GM23338 (cell line): Measurements from ENCODE around the gene SHISA4. TPM values are rescaled to one million over a fixed set of nuclear protein-coding genes. Genes with fewer than 3 reads are reported as not detected.

Source experiments
- ATAC-seq: fragments of 200-7000 bp; cut with Tn5 transposase; 3 replicates; pipeline ENCODE4 v1.9.1; 2020
- DNase-seq: peaks from one replicate; pipeline ENCODE4 v3.0.0-alpha.2; 2015; ENCODE audit warnings: low spot score
- H2AFZ ChIP-seq: fragments of 200-600 bp; sonication (generic); 2 replicates; pipeline ENCODE4 v1.8.0; 2016; ENCODE audit warnings: antibody characterized with exemption, mild to moderate bottlenecking, moderate library complexity
- H3F3A ChIP-seq: fragments of 200-600 bp; sonication (generic); replicated peaks from 2 replicates; pipeline ENCODE4 v1.8.0; 2017; ENCODE audit warnings: antibody characterized with exemption, mixed run types, low read depth
- H3K27ac ChIP-seq: fragments of 200-600 bp; sonication (generic); 2 replicates; pipeline ENCODE4 v1.6.1; 2016; ENCODE audit warnings: low read depth
- H3K27me3 ChIP-seq: fragments of 200-600 bp; sonication (generic); 2 replicates; pipeline ENCODE4 v1.8.0; 2016; ENCODE audit warnings: mild to moderate bottlenecking, mixed run types, moderate library complexity; ENCODE audit not compliant: insufficient read depth
- H3K36me3 ChIP-seq: fragments of 200-600 bp; sonication (generic); 2 replicates; pipeline ENCODE4 v1.8.0; 2016; ENCODE audit warnings: mild to moderate bottlenecking; ENCODE audit not compliant: insufficient read depth
- H3K4me1 ChIP-seq: fragments of 200-600 bp; sonication (generic); 2 replicates; pipeline ENCODE4 v1.8.0; 2016; ENCODE audit warnings: mild to moderate bottlenecking, moderate library complexity; ENCODE audit not compliant: insufficient read depth
- H3K4me2 ChIP-seq: fragments of 200-600 bp; sonication (generic); 2 replicates; pipeline ENCODE4 v1.7.1; 2017; ENCODE audit warnings: mixed run types
- H3K4me3 ChIP-seq: fragments of 200-600 bp; sonication (generic); 2 replicates; pipeline ENCODE4 v1.6.1; 2016; ENCODE audit warnings: mixed run types
- H3K79me2 ChIP-seq: fragments of 200-600 bp; sonication (generic); replicated peaks from 2 replicates; pipeline ENCODE4 v1.8.0; 2017; ENCODE audit warnings: mild to moderate bottlenecking; ENCODE audit not compliant: insufficient read depth
- H3K9me2 ChIP-seq: fragments of 200-600 bp; sonication (generic); 2 replicates; pipeline ENCODE4 v1.8.0; 2017; ENCODE audit not compliant: insufficient read depth
- H4K20me1 ChIP-seq: fragments of 200-600 bp; sonication (generic); replicated peaks from 2 replicates; pipeline ENCODE4 v1.8.0; 2017; ENCODE audit warnings: mild to moderate bottlenecking; ENCODE audit not compliant: insufficient read depth
- H3K27ac Mint-ChIP-seq: 2 replicates; pipeline ENCODE4 v1.8.0; 2020; ENCODE audit warnings: inconsistent platforms, mild to moderate bottlenecking, moderate library complexity, mixed read lengths
- H3K27me3 Mint-ChIP-seq: 3 replicates; pipeline ENCODE4 v1.8.0; 2022; ENCODE audit warnings: low read depth, mild to moderate bottlenecking, moderate library complexity, mixed read lengths, inconsistent platforms; ENCODE audit not compliant: insufficient read depth, poor library complexity
- H3K36me3 Mint-ChIP-seq: 3 replicates; pipeline ENCODE4 v1.8.0; 2021; ENCODE audit warnings: low read depth, mild to moderate bottlenecking, inconsistent platforms, moderate library complexity, mixed read lengths
- H3K4me1 Mint-ChIP-seq: 3 replicates; pipeline ENCODE4 v1.8.0; 2020; ENCODE audit warnings: mild to moderate bottlenecking, inconsistent platforms, mixed read lengths
- H3K4me3 Mint-ChIP-seq: 3 replicates; pipeline ENCODE4 v1.8.0; 2021; ENCODE audit warnings: moderate library complexity, mild to moderate bottlenecking, inconsistent platforms, mixed read lengths
- H3K9me3 Mint-ChIP-seq: 3 replicates; pipeline ENCODE4 v1.8.0; 2020; ENCODE audit warnings: moderate library complexity, mild to moderate bottlenecking, inconsistent platforms, mixed read lengths
- CREB1 ChIP-seq: fragments of 250-450 bp; sonication (Bioruptor Pico); IDR thresholded peaks from 2 replicates; pipeline ENCODE4 v1.5.0; 2020; ENCODE audit warnings: low read depth, mild to moderate bottlenecking, moderate library complexity
- EZH2 ChIP-seq: fragments of 200-600 bp; sonication (generic); IDR thresholded peaks from one replicate; pipeline ENCODE4 v1.8.0; 2017; ENCODE audit warnings: antibody characterized with exemption, mild to moderate bottlenecking, low read depth; ENCODE audit not compliant: unreplicated experiment
- EZH2phosphoT487 ChIP-seq: fragments of 200-600 bp; sonication (generic); IDR thresholded peaks from one replicate; pipeline ENCODE4 v1.8.1; 2018; ENCODE audit warnings: antibody characterized with exemption; ENCODE audit not compliant: unreplicated experiment
- JUNB ChIP-seq: IDR thresholded peaks from one replicate; pipeline ENCODE4 v1.6.1; 2016; ENCODE audit warnings: antibody characterized with exemption; ENCODE audit not compliant: unreplicated experiment
- NANOG ChIP-seq: IDR thresholded peaks from 2 replicates; pipeline ENCODE4 v1.6.1; 2016; ENCODE audit warnings: antibody characterized with exemption, borderline replicate concordance
- STAT1 ChIP-seq: IDR thresholded peaks from one replicate; pipeline ENCODE4 v1.6.1; 2016; ENCODE audit warnings: antibody characterized with exemption; ENCODE audit not compliant: unreplicated experiment
- ZNF114 ChIP-seq: fragments of 250-450 bp; sonication (Bioruptor Pico); IDR thresholded peaks from 2 replicates; pipeline ENCODE4 v1.5.0; 2020; ENCODE audit warnings: mild to moderate bottlenecking, moderate library complexity
- ZNF331 ChIP-seq: fragments of 250-450 bp; sonication (Bioruptor Pico); IDR thresholded peaks from 2 replicates; pipeline ENCODE4 v1.5.0; 2020; ENCODE audit warnings: low read depth, mild to moderate bottlenecking, moderate library complexity
- polyA plus RNA-seq: library from polyadenylated mRNA; unstranded; fragments of >200 nt; fragmentation: Nextera tagmentation; extraction: Ambion mirVana; gene quantifications from 2 replicates; pipeline ENCODE4 v1.2.1, GENCODE V29; 2016
- total RNA-seq: library from RNA; depleted of rRNA; stranded (reverse); fragments of >200 nt; shearing (Covaris generic); gene quantifications from 2 replicates; pipeline ENCODE4 v1.2.3, GENCODE V29; 2014
- TF ChIP-seq, protein P1 (sequence below): IDR thresholded peaks from 2 replicates; pipeline ENCODE4 v1.6.1; 2016; ENCODE audit warnings: antibody characterized with exemption
- TF ChIP-seq, protein P2 (sequence below): IDR thresholded peaks from one replicate; pipeline ENCODE4 v1.6.1; 2018; ENCODE audit warnings: antibody characterized with exemption; ENCODE audit not compliant: unreplicated experiment
- TF ChIP-seq, protein P3 (sequence below), 2 experiments: fragments of 200-600 bp in 1 of 2; sonication (generic) in 1 of 2; conservative IDR thresholded peaks; 2 replicates each; pipeline versions ENCODE4 v1.5.1 to v1.6.1; 2016 to 2017; ENCODE audit warnings: antibody characterized with exemption in 2 of 2, low read depth in 2 of 2, mild to moderate bottlenecking in 2 of 2, moderate library complexity in 1 of 2

The SHISA4 gene
- total and polyA plus RNA-seq, 2 experiments from 2014 or later = 8.0 to 9.2 TPM

DNA sequence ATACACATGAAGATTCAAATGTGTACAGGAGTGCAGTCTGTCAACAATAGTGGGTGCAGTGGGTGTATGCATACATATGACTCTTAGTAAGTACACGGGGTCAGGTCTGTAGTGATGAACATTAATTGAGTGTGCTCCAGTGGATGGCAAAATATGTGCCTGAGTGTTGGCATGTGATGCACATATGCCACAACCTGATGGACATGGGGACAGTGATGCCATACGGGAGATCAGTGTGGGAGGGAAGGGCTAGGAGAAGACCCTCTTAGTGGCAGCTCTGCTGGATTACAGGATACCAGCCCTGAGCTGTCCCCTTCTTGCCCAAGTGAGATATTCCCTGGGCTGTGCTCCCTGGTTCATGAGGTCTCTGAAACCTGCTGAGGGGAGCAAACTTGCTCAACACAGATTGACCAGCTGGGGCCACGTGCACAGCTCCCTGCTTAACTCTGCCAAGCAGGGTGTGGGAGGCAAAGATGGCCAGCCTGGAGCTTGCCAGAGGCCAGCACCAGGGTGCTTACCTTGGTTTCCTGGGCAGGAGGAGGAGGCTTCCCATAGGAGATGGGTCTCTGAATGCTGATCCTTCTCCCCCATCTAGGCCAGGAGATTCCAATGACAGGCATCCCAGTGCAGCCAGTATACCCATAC, 2.2 kb downstream of the SHISA4 start (continued):
- no peak for TF ChIP-seq CREB1
- no peak for TF ChIP-seq NANOG

DNA sequence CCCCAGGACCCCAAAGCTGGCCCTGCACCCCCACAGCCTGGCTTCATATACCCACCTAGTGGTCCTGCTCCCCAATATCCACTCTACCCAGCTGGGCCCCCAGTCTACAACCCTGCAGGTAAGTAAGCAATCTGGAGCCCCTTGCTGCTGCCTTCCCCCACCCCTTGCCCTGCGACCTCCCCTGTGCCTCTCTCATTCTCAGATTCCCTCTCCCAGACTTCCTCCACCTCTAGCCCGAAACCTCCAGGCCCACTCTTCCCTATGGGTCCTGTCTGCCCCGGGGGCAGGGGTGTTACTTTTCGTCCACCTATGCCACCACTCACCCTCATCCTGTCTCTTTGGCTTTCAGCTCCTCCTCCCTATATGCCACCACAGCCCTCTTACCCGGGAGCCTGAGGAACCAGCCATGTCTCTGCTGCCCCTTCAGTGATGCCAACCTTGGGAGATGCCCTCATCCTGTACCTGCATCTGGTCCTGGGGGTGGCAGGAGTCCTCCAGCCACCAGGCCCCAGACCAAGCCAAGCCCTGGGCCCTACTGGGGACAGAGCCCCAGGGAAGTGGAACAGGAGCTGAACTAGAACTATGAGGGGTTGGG, 2.9 kb downstream of the SHISA4 start:
- Mint-ChIP-seq H3K27ac (no peak overlapping the region), H3K4me1 (peaks cover 37% of the 10 kb centered on the region), H3K36me3 (no peaks in the 10 kb centered on the region), H3K27me3 (peaks cover 24% of the 10 kb centered on the region), H3K4me3 (no peak overlapping the region; the same call in 2 of the 3 replicates), H3K9me3 (no peaks in the 10 kb centered on the region; the same call in 2 of the 3 replicates)
- H3K79me2 ChIP-seq = no peaks in the 10 kb centered on the region
- no peaks in the 10 kb centered on the region for H4K20me1 ChIP-seq
- H2AFZ ChIP-seq = no peak overlapping the region
- no peak overlapping the region for H3K4me3 ChIP-seq
- ATAC-seq = no peak
- DNase-seq = no peak
- no peaks in the 10 kb centered on the region for H3K36me3 ChIP-seq
- peaks cover 16% of the 10 kb centered on the region for H3K4me1 ChIP-seq
- no peak overlapping the region for H3K4me2 ChIP-seq
- 0 out of 2 replicates have a peak, but pooled peaks cover 4% of the 10 kb centered on the region for H3F3A ChIP-seq
- peaks cover 26% of the 10 kb centered on the region for H3K27me3 ChIP-seq
- H3K27ac ChIP-seq = no peak overlapping the region
- TF ChIP-seq, protein P1, sequence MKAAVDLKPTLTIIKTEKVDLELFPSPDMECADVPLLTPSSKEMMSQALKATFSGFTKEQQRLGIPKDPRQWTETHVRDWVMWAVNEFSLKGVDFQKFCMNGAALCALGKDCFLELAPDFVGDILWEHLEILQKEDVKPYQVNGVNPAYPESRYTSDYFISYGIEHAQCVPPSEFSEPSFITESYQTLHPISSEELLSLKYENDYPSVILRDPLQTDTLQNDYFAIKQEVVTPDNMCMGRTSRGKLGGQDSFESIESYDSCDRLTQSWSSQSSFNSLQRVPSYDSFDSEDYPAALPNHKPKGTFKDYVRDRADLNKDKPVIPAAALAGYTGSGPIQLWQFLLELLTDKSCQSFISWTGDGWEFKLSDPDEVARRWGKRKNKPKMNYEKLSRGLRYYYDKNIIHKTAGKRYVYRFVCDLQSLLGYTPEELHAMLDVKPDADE = no peak
- no peak for TF ChIP-seq JUNB
- no peak for TF ChIP-seq NANOG
- no peak for TF ChIP-seq EZH2
- no peaks in the 10 kb centered on the region for H3K9me2 ChIP-seq

DNA sequence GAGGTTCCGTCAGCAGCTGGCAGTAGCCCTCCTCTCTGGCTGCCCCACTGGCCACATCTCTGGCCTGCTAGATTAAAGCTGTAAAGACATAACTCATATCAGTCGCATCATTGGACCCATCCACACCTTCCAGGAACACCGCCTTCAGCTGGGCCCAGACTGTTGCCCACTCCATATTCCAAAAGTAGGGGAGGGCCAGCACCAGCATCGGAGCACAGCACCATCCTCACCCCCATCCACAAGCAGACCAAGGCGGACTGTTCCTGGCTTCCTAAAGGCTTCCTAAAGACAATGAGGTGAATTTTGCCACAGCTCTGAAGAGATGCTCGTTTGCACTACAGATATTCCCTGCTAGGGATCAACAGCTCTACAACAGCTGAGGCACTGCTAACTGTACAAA, 3.5 kb downstream of the SHISA4 start:
- H3K36me3 Mint-ChIP-seq = no peaks in the 10 kb centered on the region
- Histone ChIP-seq H3K27me3 (peaks cover 26% of the 10 kb centered on the region), H2AFZ (no peak overlapping the region), H3K4me2 (no peak overlapping the region), H3K36me3 (no peaks in the 10 kb centered on the region), H3K9me2 (no peaks in the 10 kb centered on the region), H3K27ac (no peak overlapping the region), H3K79me2 (no peaks in the 10 kb centered on the region), H3F3A (0 out of 2 replicates have a peak, but pooled peaks cover 4% of the 10 kb centered on the region), H3K4me3 (no peak overlapping the region), H4K20me1 (no peaks in the 10 kb centered on the region), H3K4me1 (peaks cover 16% of the 10 kb centered on the region)
- H3K27me3 Mint-ChIP-seq = peaks cover 21% of the 10 kb centered on the region
- peak overlapping the region; percentile 54; the same call in 1 of the 2 replicates for H3K27ac Mint-ChIP-seq
- no peak overlapping the region for H3K4me3 Mint-ChIP-seq
- ATAC-seq = no peak
- DNase-seq = no peak
- H3K4me1 Mint-ChIP-seq = peaks cover 40% of the 10 kb centered on the region
- no peaks in the 10 kb centered on the region; the same call in 2 of the 3 replicates for H3K9me3 Mint-ChIP-seq
- TF ChIP-seq EZH2 (no peak), EZH2phosphoT487 (no peak), ZNF114 (no peak), CREB1 (no peak), STAT1 (no peak), ZNF331 (no peak)
- TF ChIP-seq, protein P1 = no peak
- TF ChIP-seq, protein P2, sequence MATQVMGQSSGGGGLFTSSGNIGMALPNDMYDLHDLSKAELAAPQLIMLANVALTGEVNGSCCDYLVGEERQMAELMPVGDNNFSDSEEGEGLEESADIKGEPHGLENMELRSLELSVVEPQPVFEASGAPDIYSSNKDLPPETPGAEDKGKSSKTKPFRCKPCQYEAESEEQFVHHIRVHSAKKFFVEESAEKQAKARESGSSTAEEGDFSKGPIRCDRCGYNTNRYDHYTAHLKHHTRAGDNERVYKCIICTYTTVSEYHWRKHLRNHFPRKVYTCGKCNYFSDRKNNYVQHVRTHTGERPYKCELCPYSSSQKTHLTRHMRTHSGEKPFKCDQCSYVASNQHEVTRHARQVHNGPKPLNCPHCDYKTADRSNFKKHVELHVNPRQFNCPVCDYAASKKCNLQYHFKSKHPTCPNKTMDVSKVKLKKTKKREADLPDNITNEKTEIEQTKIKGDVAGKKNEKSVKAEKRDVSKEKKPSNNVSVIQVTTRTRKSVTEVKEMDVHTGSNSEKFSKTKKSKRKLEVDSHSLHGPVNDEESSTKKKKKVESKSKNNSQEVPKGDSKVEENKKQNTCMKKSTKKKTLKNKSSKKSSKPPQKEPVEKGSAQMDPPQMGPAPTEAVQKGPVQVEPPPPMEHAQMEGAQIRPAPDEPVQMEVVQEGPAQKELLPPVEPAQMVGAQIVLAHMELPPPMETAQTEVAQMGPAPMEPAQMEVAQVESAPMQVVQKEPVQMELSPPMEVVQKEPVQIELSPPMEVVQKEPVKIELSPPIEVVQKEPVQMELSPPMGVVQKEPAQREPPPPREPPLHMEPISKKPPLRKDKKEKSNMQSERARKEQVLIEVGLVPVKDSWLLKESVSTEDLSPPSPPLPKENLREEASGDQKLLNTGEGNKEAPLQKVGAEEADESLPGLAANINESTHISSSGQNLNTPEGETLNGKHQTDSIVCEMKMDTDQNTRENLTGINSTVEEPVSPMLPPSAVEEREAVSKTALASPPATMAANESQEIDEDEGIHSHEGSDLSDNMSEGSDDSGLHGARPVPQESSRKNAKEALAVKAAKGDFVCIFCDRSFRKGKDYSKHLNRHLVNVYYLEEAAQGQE = no peak
- TF ChIP-seq, protein P3, sequence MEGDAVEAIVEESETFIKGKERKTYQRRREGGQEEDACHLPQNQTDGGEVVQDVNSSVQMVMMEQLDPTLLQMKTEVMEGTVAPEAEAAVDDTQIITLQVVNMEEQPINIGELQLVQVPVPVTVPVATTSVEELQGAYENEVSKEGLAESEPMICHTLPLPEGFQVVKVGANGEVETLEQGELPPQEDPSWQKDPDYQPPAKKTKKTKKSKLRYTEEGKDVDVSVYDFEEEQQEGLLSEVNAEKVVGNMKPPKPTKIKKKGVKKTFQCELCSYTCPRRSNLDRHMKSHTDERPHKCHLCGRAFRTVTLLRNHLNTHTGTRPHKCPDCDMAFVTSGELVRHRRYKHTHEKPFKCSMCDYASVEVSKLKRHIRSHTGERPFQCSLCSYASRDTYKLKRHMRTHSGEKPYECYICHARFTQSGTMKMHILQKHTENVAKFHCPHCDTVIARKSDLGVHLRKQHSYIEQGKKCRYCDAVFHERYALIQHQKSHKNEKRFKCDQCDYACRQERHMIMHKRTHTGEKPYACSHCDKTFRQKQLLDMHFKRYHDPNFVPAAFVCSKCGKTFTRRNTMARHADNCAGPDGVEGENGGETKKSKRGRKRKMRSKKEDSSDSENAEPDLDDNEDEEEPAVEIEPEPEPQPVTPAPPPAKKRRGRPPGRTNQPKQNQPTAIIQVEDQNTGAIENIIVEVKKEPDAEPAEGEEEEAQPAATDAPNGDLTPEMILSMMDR (conservative IDR thresholded peaks at IDR 0.05; ENCODE audit: low read depth in 2 of 2) = no peak
